ENCODE data around the gene NEURL4.

GRCh38 chr17:7370853-7371252 is 41.7 kb upstream of the NEURL4 start:
- no peak for TF ChIP-seq CTCF (IDR thresholded peaks at IDR 0.05; ENCODE audit: low read depth, low read length, poor library complexity, severe bottlenecking)
- no peak for TF ChIP-seq EZH2phosphoT487 (IDR thresholded peaks at IDR 0.05; ENCODE audit: borderline replicate concordance, low read length)
